Ovary (tissue), 3 donors: ENCODE measurements around the gene MED12.

ENCODE experiments used
- CTCF ChIP-seq, 3 donors: fragments of 450-650 bp in 2 of 3; fragments of 200-600 bp in 1 of 3; IDR thresholded peaks; one replicate each; pipeline versions ENCODE4 v1.5.1 to v1.8.0; 2016 to 2022; ENCODE audit warnings: antibody characterized with exemption in 3 of 3, mild to moderate bottlenecking in 1 of 3
- POLR2A ChIP-seq: fragments of 450-650 bp; IDR thresholded peaks from one replicate; pipeline ENCODE4 v1.6.1; 2017; ENCODE audit warnings: antibody characterized with exemption, mild to moderate bottlenecking, moderate library complexity
- donor health status: DM: no; HTN: no; CAD: no.

- TF ChIP-seq CTCF (IDR thresholded peaks at IDR 0.05) (no peak), POLR2A (no peak)
These were observed 9.3 kb upstream of the MED12 start for GRCh38 chrX:71109051-71109450.
